Measurements from ENCODE around the gene NUMBL. TPM values are rescaled to one million over a fixed set of nuclear protein-coding genes. Genes with fewer than 3 reads are reported as not detected.

The NUMBL gene
- total RNA-seq, 1 donor from 2014 or later, result 6.4 TPM

- Histone ChIP-seq H3K27me3 (peaks cover 16% of the 10 kb centered on the region), H3K9me3 (ENCODE audit: low read depth) (no peaks in the 10 kb centered on the region), H3K4me3 (no peak overlapping the region), H3K4me2 (no peak overlapping the region), H4K20me1 (ENCODE audit: low read depth) (no peaks in the 10 kb centered on the region), H3K27ac (no peak overlapping the region), H3K36me3 (no peaks in the 10 kb centered on the region), H3F3A (ENCODE audit: low read depth) (no peaks in the 10 kb centered on the region), H3K79me2 (ENCODE audit: low read depth) (no peaks in the 10 kb centered on the region), H3K9ac (no peak overlapping the region), H2AFZ (replicated peaks) (no peak overlapping the region), H3K4me1 (no peaks in the 10 kb centered on the region)
- Mint-ChIP-seq H3K27ac (no peak overlapping the region), H3K4me3 (no peak overlapping the region), H3K9me3 (no peaks in the 10 kb centered on the region), H3K36me3 (no peaks in the 10 kb centered on the region), H3K27me3 (ENCODE audit: insufficient read depth, low read depth) (peaks cover 5% of the 10 kb centered on the region), H3K4me1 (peaks cover 6% of the 10 kb centered on the region)
- no peak for TF ChIP-seq EZH2phosphoT487 (IDR thresholded peaks at IDR 0.05)
- TF ChIP-seq EZH2 (IDR thresholded peaks at IDR 0.05), result no peak
- no peak for TF ChIP-seq CTCF (IDR thresholded peaks at IDR 0.05)
- DNase-seq (ENCODE audit: low spot score), result no peak
These were observed 50.8 kb downstream of the NUMBL start for GRCh38 chr19:40639638-40639982.

- H3K27me3 ChIP-seq, result peaks cover 27% of the 10 kb centered on the region
- no peak overlapping the region for H3K4me3 ChIP-seq
- no peaks in the 10 kb centered on the region for H3K36me3 Mint-ChIP-seq
- no peak overlapping the region for H3K4me3 Mint-ChIP-seq
- peaks cover 5% of the 10 kb centered on the region for H3K27me3 Mint-ChIP-seq (ENCODE audit: insufficient read depth, low read depth)
- H3K4me2 ChIP-seq, result no peak overlapping the region
- H3K9me3 ChIP-seq (ENCODE audit: low read depth), result no peaks in the 10 kb centered on the region
- no peak overlapping the region for H3K27ac ChIP-seq
- H4K20me1 ChIP-seq (ENCODE audit: low read depth), result no peaks in the 10 kb centered on the region
- no peak overlapping the region for H2AFZ ChIP-seq (replicated peaks)
- TF ChIP-seq EZH2 (IDR thresholded peaks at IDR 0.05), result no peak
- no peaks in the 10 kb centered on the region for H3K9me3 Mint-ChIP-seq
- H3K4me1 Mint-ChIP-seq, result peaks cover 16% of the 10 kb centered on the region
- H3K27ac Mint-ChIP-seq, result no peak overlapping the region
- DNase-seq (ENCODE audit: low spot score), result no peak
- H3F3A ChIP-seq (ENCODE audit: low read depth), result peaks cover 6% of the 10 kb centered on the region
- H3K79me2 ChIP-seq (ENCODE audit: low read depth), result no peaks in the 10 kb centered on the region
- H3K9ac ChIP-seq, result no peak overlapping the region
- no peaks in the 10 kb centered on the region for H3K36me3 ChIP-seq
- peaks cover 6% of the 10 kb centered on the region for H3K4me1 ChIP-seq
These were observed 52.1 kb downstream of the NUMBL start for GRCh38 chr19:40638327-40638726.

GRCh38 chr19:40633207-40633606, 57.2 kb downstream of the NUMBL start:
- Histone ChIP-seq H3K27me3 (peaks cover 34% of the 10 kb centered on the region), H3K4me2 (no peak overlapping the region), H3K4me1 (peaks cover 9% of the 10 kb centered on the region), H4K20me1 (ENCODE audit: low read depth) (no peaks in the 10 kb centered on the region), H3K9ac (no peak overlapping the region), H3K27ac (no peak overlapping the region), H3K36me3 (no peaks in the 10 kb centered on the region), H3K9me3 (ENCODE audit: low read depth) (no peaks in the 10 kb centered on the region), H3F3A (ENCODE audit: low read depth) (peaks cover 6% of the 10 kb centered on the region), H3K79me2 (ENCODE audit: low read depth) (no peaks in the 10 kb centered on the region), H3K4me3 (no peak overlapping the region), H2AFZ (replicated peaks) (no peak overlapping the region)
- Mint-ChIP-seq H3K4me1 (peaks cover 35% of the 10 kb centered on the region), H3K36me3 (peaks cover 9% of the 10 kb centered on the region), H3K27ac (no peak overlapping the region), H3K4me3 (no peak overlapping the region), H3K27me3 (ENCODE audit: insufficient read depth, low read depth) (peaks cover 3% of the 10 kb centered on the region), H3K9me3 (no peaks in the 10 kb centered on the region)
- no peak for TF ChIP-seq EZH2phosphoT487 (IDR thresholded peaks at IDR 0.05)
- TF ChIP-seq EZH2 (IDR thresholded peaks at IDR 0.05), result no peak
- no peak for TF ChIP-seq CTCF (IDR thresholded peaks at IDR 0.05)
- no peak for DNase-seq (ENCODE audit: low spot score)

- DNase-seq (ENCODE audit: low spot score), result peak; percentile 29
- no peak overlapping the region for H3K27ac ChIP-seq
- H3K4me2 ChIP-seq, result no peak overlapping the region
- no peak overlapping the region for H3K27ac Mint-ChIP-seq
- H3K27me3 Mint-ChIP-seq (ENCODE audit: insufficient read depth, low read depth), result peaks cover 3% of the 10 kb centered on the region
- peak overlapping the region; percentile 57 for H3K4me3 Mint-ChIP-seq
- H3K4me1 ChIP-seq, result peaks cover 9% of the 10 kb centered on the region
- H3K9ac ChIP-seq, result no peak overlapping the region
- peaks cover 34% of the 10 kb centered on the region for H3K27me3 ChIP-seq
- peaks cover 6% of the 10 kb centered on the region for H3F3A ChIP-seq (ENCODE audit: low read depth)
- H3K79me2 ChIP-seq (ENCODE audit: low read depth), result no peaks in the 10 kb centered on the region
- H3K9me3 Mint-ChIP-seq, result no peaks in the 10 kb centered on the region
- H3K9me3 ChIP-seq (ENCODE audit: low read depth), result no peaks in the 10 kb centered on the region
- H3K36me3 ChIP-seq, result no peaks in the 10 kb centered on the region
- H3K4me1 Mint-ChIP-seq, result peaks cover 35% of the 10 kb centered on the region
- H3K4me3 ChIP-seq, result no peak overlapping the region
- H3K36me3 Mint-ChIP-seq, result peaks cover 9% of the 10 kb centered on the region
- H2AFZ ChIP-seq (replicated peaks), result no peak overlapping the region
- TF ChIP-seq EZH2 (IDR thresholded peaks at IDR 0.05) (no peak), EZH2phosphoT487 (IDR thresholded peaks at IDR 0.05) (no peak), CTCF (IDR thresholded peaks at IDR 0.05) (no peak)
- H4K20me1 ChIP-seq (ENCODE audit: low read depth), result no peaks in the 10 kb centered on the region
These were observed 58.0 kb downstream of the NUMBL start for GRCh38 chr19:40632311-40633036.
